ENCODE data around the gene ADIPOR2.

Gene ADIPOR2

GRCh38 chr12:1799051-1799881 lies 108.4 kb downstream of the ADIPOR2 start:
- DNase-seq (ENCODE audit: low spot score) = no peak

DNA sequence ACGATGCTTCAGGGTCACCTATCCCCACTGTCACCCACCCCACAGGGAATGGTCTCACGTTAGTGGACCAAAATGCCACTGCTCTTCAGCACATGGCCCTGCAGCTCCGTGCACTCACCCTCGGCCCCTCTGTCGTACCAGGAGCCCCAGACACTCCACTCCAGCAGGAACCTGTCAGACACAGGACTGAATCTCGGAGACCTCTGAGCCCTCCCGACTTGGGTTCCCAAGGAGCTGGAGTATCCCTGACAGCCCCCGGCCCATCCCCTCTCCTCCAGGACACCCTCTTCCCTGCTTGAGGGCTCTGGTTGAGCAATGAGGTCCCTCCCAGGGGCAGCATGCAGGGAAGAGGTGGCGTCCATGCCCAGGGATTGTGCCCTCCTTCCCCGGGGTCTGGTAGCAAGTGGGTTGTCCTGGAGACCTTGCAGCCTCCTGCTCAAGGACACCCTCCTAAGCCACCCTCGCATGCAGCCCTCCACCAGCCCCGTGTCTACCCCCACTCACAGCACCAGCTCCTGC lies 109.1 kb downstream of the ADIPOR2 start:
- DNase-seq (ENCODE audit: low spot score) = no peak

DNA sequence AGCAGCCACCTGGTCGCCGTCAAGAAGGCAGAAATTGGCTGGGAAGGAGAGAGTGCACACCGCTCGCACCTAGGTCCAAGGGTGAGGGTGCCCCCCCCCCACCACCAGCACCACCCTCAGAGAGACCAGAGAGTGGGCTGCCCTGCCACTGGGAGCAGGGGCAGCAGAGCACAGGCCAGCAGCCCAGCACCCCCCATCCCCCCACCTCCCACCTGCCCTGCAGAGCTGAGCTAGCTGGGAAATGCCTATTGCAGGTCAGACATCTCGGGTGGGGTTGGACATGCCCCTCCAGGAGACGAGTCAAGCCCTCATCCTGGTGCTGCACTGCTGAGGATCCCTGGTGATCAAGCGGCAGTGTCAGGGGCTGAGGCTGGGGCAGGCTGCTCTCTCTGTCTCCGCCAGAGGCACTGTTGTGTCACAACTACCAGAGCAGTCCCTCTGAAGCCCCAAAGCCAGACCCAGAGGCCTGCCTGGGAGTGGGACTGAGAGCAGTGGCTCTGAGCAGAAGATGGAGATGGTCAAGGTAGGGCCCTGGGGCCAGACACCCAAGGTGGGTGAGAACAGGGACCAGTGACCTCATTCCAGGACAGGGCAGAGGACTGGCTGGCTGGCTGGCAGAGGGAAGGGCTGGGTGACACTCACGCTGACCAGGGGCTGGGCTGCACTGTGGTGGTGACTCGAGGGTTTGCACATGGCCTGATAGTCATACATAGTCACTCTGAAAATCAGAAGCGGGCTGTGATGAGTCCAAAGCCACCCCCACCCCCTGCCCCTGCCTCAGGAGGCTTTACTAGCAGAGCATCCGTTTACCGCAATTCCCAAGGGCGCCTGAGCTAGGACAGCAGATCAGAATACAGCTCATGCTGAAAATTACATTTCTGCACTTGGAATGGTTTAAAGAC lies 109.8 kb downstream of the ADIPOR2 start:
- peak; percentile 25 for DNase-seq (ENCODE audit: low spot score)

- no peak for DNase-seq (ENCODE audit: low spot score)
Measured at GRCh38 chr12:1801303-1801975, 110.6 kb downstream of the ADIPOR2 start.

- no peak for DNase-seq (ENCODE audit: low spot score)
Measured at GRCh38 chr12:1803736-1804135, 112.9 kb downstream of the ADIPOR2 start.

DNA sequence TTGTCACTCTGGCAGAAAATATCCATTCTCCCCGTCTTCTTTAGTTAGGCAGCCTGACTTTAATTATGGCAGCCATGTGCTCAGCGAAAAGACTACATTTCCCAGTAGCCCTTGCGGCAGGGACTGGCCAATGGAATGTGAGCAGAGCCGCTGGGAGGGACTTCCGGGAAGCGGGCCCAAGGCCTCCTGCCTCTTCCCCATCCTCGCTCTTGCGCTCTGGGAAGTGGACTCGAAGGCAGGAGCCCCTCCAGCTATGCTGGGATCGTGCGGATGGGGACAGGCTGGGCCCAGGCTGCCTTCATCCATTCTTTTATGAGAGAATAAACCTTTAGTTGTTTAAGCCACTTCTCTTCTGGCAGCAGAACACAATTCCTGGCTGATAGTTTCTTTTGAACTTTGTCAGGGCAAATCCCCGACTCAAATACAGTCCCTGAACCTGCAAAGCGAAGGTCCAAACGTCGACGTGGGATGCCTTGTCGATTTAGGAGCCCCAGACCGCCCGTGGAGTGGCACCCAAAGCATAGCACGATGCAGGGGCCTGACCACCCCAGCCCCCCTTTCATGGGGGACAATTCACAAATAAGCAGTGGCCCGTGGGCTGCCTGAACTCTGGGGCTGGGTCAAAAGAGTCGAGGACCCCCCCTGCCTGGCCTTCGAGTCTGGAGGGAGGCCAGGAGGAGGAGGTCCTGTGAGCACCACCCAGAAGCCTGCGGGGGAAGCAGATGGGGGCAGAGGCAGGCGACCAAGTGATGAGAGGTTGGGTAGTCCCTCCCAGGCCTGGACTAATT lies 113.9 kb downstream of the ADIPOR2 start:
- peak; percentile 93 for DNase-seq (ENCODE audit: low spot score)

DNA sequence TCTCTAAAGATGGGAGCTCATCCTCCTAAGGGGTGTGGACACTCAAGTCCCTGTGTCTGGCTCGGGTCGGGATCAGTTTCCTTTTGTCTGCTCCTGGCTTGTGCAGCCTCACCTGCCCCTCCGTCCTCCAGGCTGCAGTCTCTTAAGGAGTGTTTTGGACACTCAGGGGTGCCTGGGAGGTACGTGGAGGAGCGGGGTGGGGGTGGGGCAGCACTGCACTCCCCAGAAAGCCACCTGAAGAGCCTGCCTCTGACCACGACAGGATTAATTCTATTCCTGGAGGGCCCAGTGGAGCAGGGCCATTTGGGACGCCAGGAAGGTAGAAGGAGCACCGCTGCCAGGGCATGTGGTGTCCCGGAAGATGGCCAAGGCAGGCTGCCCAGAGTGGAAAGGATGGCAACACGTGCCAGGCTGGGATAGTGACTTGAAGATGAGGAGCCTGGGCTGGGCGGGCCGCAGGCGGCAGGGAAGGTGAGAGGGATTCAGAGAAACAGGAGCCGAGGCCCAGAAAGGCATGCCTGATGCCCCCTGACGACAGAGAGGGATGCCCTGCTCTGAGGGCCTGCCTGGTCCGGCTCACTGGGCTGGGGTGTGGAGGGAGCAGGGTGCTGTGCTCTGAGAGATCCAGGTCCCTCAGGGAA lies 114.7 kb downstream of the ADIPOR2 start:
- no peak for DNase-seq (ENCODE audit: low spot score)

GRCh38 chr12:1806301-1807086 lies 115.6 kb downstream of the ADIPOR2 start:
- DNase-seq (ENCODE audit: low spot score) = peak; percentile 78

GRCh38 chr12:1807087-1807860 lies 116.4 kb downstream of the ADIPOR2 start:
- no peak for DNase-seq (ENCODE audit: low spot score)

GRCh38 chr12:1808036-1808797 lies 117.3 kb downstream of the ADIPOR2 start:
- DNase-seq (ENCODE audit: low spot score) = no peak

GRCh38 chr12:1808798-1809480 lies 118.1 kb downstream of the ADIPOR2 start:
- no peak for DNase-seq (ENCODE audit: low spot score)

- no peak for DNase-seq (ENCODE audit: low spot score)
Measured at GRCh38 chr12:1809591-1810190, 118.8 kb downstream of the ADIPOR2 start.

DNA sequence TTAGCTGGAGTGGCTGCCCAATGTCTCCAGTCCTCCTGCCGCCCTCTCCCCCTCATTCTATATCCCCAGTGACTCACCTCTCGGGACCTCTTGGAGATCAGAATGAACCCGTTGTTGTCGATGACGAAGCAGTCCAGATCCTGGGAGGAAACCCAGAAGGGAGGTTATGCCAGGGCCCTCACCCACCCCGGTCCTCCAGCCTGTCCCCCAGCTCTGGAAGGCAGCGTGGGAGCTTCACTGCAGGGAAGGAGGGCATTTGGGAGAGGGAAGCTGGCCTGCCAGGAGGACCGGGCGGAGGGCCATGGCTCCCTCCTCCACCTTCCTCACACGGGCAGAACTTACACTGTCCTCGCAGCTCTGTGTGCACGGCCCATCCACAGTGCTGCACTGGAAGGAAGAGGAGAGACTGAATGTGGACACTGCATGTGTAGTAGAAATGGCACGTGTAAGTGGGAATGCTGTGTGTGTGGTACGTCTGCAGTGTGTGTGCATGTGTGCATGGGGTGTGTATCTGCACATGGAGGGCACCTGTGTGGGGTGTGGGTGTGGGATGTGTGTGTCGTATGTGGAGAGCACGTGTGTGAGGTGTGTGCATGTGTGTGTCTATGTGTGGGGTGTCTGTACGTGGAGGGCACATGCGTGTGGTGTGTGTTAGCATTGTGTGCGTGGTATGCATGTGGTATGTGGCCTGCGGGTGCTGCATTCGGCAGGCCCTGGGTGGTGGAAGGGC lies 119.5 kb downstream of the ADIPOR2 start:
- DNase-seq (ENCODE audit: low spot score) = no peak

DNA sequence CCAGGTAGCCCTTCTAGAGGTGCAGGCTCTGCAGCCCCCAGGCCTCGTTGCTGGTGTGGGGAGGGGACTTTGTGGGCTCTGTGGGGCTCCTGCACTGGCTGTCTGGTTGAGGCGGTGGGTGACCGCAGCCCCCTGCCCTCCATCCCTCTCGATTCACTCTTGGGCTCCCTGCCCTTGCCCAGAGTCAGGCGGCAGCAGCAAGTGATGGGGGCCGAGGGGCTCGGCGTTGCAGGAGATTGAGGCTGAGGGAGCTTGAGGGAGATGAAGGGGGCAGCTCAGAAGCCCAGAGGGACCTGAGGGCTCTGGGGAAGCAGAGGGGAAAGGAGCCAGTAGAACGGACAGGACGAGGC lies 120.0 kb downstream of the ADIPOR2 start:
- DNase-seq (ENCODE audit: low spot score) = no peak

DNA sequence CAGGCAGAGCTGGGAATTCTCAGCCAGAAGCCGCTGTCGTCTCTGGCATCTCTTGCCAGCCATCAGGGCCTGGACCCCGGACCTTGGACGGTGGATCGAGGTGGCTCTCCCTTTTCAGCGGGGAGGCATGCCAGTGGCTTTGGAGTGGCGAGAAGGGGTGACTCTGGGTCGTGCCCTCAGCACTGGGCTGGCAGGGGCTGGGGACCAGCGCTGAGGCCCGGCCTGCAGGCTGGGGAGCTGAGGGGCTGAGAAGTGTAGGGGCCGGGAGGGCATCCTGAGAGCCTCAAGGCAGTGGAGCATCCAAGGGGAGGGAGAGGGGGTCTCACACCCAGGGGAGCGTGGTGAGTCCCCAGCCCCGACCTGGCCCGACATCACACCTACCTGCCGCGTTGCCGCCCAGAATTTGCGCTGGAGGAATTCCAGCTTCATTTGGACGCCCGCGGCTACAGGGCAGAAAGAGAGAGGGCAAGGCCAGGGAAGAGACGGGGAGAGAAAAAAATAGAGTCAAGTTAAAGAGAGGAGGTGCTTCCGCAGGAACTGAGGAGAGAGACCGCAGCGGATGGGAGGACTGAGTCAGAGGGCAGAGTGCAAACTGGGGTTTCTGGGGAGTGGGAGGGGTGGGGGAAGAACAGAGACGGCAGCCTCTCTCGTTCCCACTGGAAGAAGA lies 120.5 kb downstream of the ADIPOR2 start:
- DNase-seq (ENCODE audit: low spot score) = no peak

DNA sequence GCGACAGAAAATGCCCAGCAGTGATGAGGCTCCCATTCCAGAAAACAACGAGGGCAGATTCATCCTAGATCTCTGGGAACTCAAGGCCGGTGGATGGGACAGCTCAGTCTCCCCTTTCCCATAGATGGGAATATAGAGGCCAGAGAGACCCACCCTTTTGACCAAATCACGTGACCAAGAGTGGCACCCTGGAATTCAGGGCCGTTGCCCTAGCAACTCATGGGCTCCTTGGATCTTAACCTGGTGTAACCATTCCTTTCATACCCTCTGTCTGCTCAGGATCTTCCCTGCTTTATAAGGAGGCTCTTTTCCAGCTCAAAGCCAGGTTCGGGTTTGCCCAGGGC lies 121.0 kb downstream of the ADIPOR2 start:
- no peak for DNase-seq (ENCODE audit: low spot score)

Data from hematopoietic multipotent progenitor cell treated with erythropoietin and hydrocortisone succinate and interleukin-3 and kit ligand, for 15 days (in vitro differentiated cells).